Natural killer cell (primary cell): ENCODE measurements around the gene VWF. TPM values are rescaled to one million over a fixed set of nuclear protein-coding genes. Genes with fewer than 3 reads are reported as not detected.

Experiments
- ATAC-seq, 3 donors: fragments of 150-1000 bp in 2 of 3; fragments of 200-7000 bp in 1 of 3; cut with Tn5 transposase; 1 replicate in 1 of 3; 2 replicates in 2 of 3; pipeline ENCODE4 v1.10.0; 2021; ENCODE audit warnings: mild to moderate bottlenecking in 2 of 3, moderate library complexity in 2 of 3
- DNase-seq, 2 donors: peaks; one replicate each; pipeline versions ENCODE4 v3.0.0 to v3.0.0-alpha.2; 2013 to 2021; ENCODE audit warnings: mixed read lengths in 1 of 2
- H3K27ac ChIP-seq: one replicate; pipeline ENCODE4 v1.5.1; 2013; ENCODE audit warnings: mild to moderate bottlenecking, low read length
- H3K27me3 ChIP-seq: one replicate; pipeline ENCODE4 v1.6.1; 2013; ENCODE audit warnings: low read length; ENCODE audit not compliant: control insufficient read depth, insufficient read depth
- H3K36me3 ChIP-seq: one replicate; pipeline ENCODE4 v1.6.1; 2013; ENCODE audit warnings: low read length; ENCODE audit not compliant: control insufficient read depth, insufficient read depth
- H3K4me1 ChIP-seq: one replicate; pipeline ENCODE4 v1.6.1; 2013; ENCODE audit warnings: low read length; ENCODE audit not compliant: control insufficient read depth, insufficient read depth
- H3K4me3 ChIP-seq: one replicate; pipeline ENCODE4 v1.5.1; 2013; ENCODE audit warnings: low read length
- H3K9me3 ChIP-seq: one replicate; pipeline ENCODE4 v1.6.1; 2013; ENCODE audit warnings: low read length; ENCODE audit not compliant: control insufficient read depth, insufficient read depth
- H3K27ac Mint-ChIP-seq, 2 donors: one replicate each; pipeline ENCODE4 v1.8.0; 2022; ENCODE audit warnings: mild to moderate bottlenecking in 2 of 2, mixed read lengths in 2 of 2, moderate library complexity in 1 of 2
- H3K27me3 Mint-ChIP-seq, 2 donors: one replicate each; pipeline ENCODE4 v1.8.0; 2022; ENCODE audit warnings: low read depth in 2 of 2, mixed read lengths in 2 of 2
- H3K36me3 Mint-ChIP-seq: one replicate; pipeline ENCODE4 v1.8.0; 2022; ENCODE audit warnings: mixed read lengths
- H3K4me1 Mint-ChIP-seq, 2 donors: one replicate each; pipeline ENCODE4 v1.8.0; 2022; ENCODE audit warnings: mixed read lengths in 2 of 2
- H3K4me3 Mint-ChIP-seq: one replicate; pipeline ENCODE4 v1.8.0; 2022; ENCODE audit warnings: mild to moderate bottlenecking, moderate library complexity, mixed read lengths
- H3K9me3 Mint-ChIP-seq, 2 donors: one replicate each; pipeline ENCODE4 v1.8.0; 2022; ENCODE audit warnings: mixed read lengths in 2 of 2
- CTCF ChIP-seq: fragments of 200-600 bp; IDR thresholded peaks from one replicate; pipeline ENCODE4 v1.8.0; 2022; ENCODE audit warnings: antibody characterized with exemption
- WGBS: methylation state at CpG from one replicate; pipeline ENCODE4 v1.1.7; 2013; ENCODE audit warnings: missing lambda C conversion rate; ENCODE audit not compliant: insufficient coverage; 5-methylcytosine and 5-hydroxymethylcytosine counted together
- intact Hi-C: fragments of 100-400 bp; cut with micrococcal nuclease; formaldehyde crosslinking; loops from one replicate; pipeline ENCODE4 v1.14.2; 2022
- total RNA-seq, 4 donors: library from RNA; stranded (reverse); fragments of 120-200 nt in 1 of 4; gene quantifications; one replicate each; pipeline versions ENCODE4 v1.2.3 to v1.2.4, GENCODE V29; 2013 to 2022

Gene VWF
- total RNA-seq, 3 donors from 2014 or later (not counting 1 experiment from before 2014, with no cell fraction given) = 0.14 to 0.95 (median 0.71) TPM

- intact Hi-C loops = no loop called here
- no peaks in the 10 kb centered on the region for H3K27me3 ChIP-seq
- H3K4me3 ChIP-seq = no peak overlapping the region
- Mint-ChIP-seq H3K36me3 (no peaks in the 10 kb centered on the region), H3K27me3 (peaks cover 5% of the 10 kb centered on the region in 2 donors), H3K4me3 (no peak overlapping the region), H3K27ac (no peak overlapping the region), H3K4me1 (no peaks in the 10 kb centered on the region), H3K9me3 (no peaks in the 10 kb centered on the region)
- no peak for TF ChIP-seq CTCF
- 91% methylated on average over 9 of the region's 9 CpGs for WGBS
- ATAC-seq (no peak), DNase-seq (no peak)
- H3K36me3 ChIP-seq = no peaks in the 10 kb centered on the region
- no peaks in the 10 kb centered on the region for H3K4me1 ChIP-seq
- H3K27ac ChIP-seq = no peak overlapping the region
- no peaks in the 10 kb centered on the region for H3K9me3 ChIP-seq
These were observed 198.8 kb downstream of the VWF start for GRCh38 chr12:5925646-5926045.

- H3K27me3 ChIP-seq = no peaks in the 10 kb centered on the region
- Mint-ChIP-seq H3K27ac (no peak overlapping the region), H3K4me1 (no peaks in the 10 kb centered on the region), H3K36me3 (no peaks in the 10 kb centered on the region), H3K27me3 (peaks cover 5% of the 10 kb centered on the region in 2 donors), H3K9me3 (no peaks in the 10 kb centered on the region), H3K4me3 (no peak overlapping the region)
- intact Hi-C loops = no loop called here
- no peak overlapping the region for H3K27ac ChIP-seq
- WGBS = 87% methylated on average over 7 of the region's 7 CpGs
- ATAC-seq = no peak
- no peak for TF ChIP-seq CTCF
- no peaks in the 10 kb centered on the region for H3K9me3 ChIP-seq
- no peaks in the 10 kb centered on the region for H3K4me1 ChIP-seq
- DNase-seq = no peak
- no peak overlapping the region for H3K4me3 ChIP-seq
- no peaks in the 10 kb centered on the region for H3K36me3 ChIP-seq
These were observed 200.1 kb downstream of the VWF start for GRCh38 chr12:5924342-5924741.

- intact Hi-C loops = no loop called here
- peaks cover 5% of the 10 kb centered on the region in 2 donors for H3K27me3 Mint-ChIP-seq
- ATAC-seq (no peak), DNase-seq (no peak)
- no peak overlapping the region for H3K4me3 Mint-ChIP-seq
- H3K4me3 ChIP-seq = no peak overlapping the region
- H3K9me3 Mint-ChIP-seq = no peaks in the 10 kb centered on the region
- no peaks in the 10 kb centered on the region for H3K27me3 ChIP-seq
- no peaks in the 10 kb centered on the region for H3K9me3 ChIP-seq
- 89% methylated on average over 5 of the region's 5 CpGs for WGBS
- H3K4me1 ChIP-seq = no peaks in the 10 kb centered on the region
- H3K27ac ChIP-seq = no peak overlapping the region
- no peaks in the 10 kb centered on the region for H3K36me3 ChIP-seq
- TF ChIP-seq CTCF = no peak
- no peak overlapping the region for H3K27ac Mint-ChIP-seq
- no peaks in the 10 kb centered on the region for H3K36me3 Mint-ChIP-seq
- no peaks in the 10 kb centered on the region for H3K4me1 Mint-ChIP-seq
These were observed 200.7 kb downstream of the VWF start for GRCh38 chr12:5923751-5924150.

- DNase-seq (no peak), ATAC-seq (peak in 1 of 3 donors; percentile 39)
- H3K4me3 ChIP-seq = no peak overlapping the region
- no peaks in the 10 kb centered on the region for H3K27me3 ChIP-seq
- H3K27ac ChIP-seq = no peak overlapping the region
- Mint-ChIP-seq H3K4me1 (no peaks in the 10 kb centered on the region), H3K4me3 (no peak overlapping the region), H3K27me3 (peaks cover 5% of the 10 kb centered on the region in 2 donors), H3K9me3 (no peaks in the 10 kb centered on the region), H3K36me3 (no peaks in the 10 kb centered on the region), H3K27ac (no peak overlapping the region)
- H3K36me3 ChIP-seq = no peaks in the 10 kb centered on the region
- 64% methylated on average over 12 of the region's 14 CpGs for WGBS
- H3K9me3 ChIP-seq = no peaks in the 10 kb centered on the region
- no peaks in the 10 kb centered on the region for H3K4me1 ChIP-seq
- intact Hi-C loops = no loop called here
- TF ChIP-seq CTCF = no peak
These were observed 201.3 kb downstream of the VWF start for GRCh38 chr12:5923043-5923605.
